Kidney tubule cell (primary cell): ENCODE results near the gene CREG2.

Source experiments
- DNase-seq: peaks from one replicate; pipeline ENCODE4 v3.0.0-alpha.2; 2018; ENCODE audit warnings: low spot score

CREG2 gene

DNA sequence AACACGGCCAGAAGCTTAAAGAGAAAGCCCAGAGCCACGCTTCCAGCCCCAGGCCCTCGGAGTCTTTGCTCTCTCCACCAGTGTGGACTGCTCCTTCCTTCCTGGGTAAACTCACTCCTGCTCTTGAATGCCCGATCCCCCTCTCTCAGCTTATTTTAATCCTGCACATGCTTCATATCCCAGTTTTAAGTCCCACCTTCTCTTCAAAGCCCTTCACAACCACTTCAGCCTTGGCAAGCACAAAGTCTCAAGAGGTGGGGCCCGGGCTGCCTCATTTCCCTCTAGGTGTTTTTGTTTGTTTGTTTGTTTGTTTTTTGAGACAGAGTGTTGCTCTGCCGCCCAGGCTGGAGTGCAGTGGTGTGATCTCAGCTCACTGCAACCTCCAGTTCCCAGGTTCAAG, 21.6 kb upstream of the CREG2 start:
- DNase-seq: no peak

DNA sequence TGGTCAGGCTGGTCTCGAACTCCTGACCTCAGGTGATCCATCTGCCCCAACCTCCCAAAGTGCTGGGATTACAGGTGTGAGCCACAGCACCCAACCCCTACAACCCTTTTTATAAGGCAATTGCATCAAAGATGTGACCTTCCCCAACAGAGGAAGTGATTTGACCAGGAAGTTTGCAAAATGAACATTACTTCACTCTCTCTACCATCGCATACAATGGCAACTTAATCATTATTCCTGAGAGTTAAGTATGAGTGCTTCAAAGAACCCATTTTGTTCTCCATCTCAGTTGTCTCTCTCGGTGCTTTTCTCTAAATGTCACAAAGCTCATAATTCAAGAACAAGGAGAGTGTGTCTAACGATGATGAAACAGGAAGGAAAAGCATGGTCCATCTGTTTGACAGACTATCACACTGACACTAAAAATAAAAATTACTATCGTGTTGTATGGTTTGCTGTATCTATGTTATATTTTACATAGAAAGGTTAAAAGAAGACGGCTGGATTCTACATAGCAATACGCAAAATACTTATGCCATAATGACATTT, 18.1 kb upstream of the CREG2 start:
- no peak for DNase-seq

GRCh38 chr2:101403745-101404144, 16.4 kb upstream of the CREG2 start:
- DNase-seq: no peak

DNA sequence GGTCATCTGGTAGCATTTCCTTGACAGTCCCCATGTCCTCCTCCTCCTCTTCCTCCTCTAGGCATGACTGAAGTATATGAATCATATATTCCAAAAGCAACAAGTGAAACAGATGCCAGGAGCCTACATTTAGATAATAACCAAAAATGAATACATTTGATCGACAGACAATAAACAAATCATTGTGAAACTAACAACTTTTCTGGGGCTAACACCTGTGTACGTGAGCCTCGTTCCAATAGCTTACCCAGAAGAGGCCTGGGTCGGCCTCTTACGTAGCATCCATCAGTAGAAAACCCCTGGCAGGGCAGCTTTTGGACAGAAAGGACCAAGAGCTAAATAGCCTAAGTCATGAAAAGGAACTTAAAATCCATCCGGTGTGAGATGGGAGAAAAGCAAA, 15.3 kb upstream of the CREG2 start:
- DNase-seq: no peak

GRCh38 chr2:101401906-101402305, 14.6 kb upstream of the CREG2 start:
- DNase-seq: no peak

DNA sequence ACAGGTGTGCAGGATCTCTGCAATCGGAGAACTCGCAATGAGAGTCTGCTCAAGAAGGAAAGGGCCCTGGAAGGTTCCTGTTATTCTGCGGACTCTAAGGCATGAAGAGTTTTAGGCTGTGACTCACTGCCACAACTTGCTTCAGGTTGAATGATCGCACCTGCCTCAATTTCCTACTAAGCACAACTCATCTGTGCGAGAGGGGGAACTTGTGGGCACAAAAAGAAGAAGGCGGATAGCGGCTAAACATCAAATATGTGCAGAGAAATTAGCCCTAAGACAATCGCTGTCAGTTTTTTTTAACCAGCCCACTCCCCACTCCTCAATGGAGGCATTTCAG, 14.0 kb upstream of the CREG2 start:
- DNase-seq: peak; percentile 70

DNA sequence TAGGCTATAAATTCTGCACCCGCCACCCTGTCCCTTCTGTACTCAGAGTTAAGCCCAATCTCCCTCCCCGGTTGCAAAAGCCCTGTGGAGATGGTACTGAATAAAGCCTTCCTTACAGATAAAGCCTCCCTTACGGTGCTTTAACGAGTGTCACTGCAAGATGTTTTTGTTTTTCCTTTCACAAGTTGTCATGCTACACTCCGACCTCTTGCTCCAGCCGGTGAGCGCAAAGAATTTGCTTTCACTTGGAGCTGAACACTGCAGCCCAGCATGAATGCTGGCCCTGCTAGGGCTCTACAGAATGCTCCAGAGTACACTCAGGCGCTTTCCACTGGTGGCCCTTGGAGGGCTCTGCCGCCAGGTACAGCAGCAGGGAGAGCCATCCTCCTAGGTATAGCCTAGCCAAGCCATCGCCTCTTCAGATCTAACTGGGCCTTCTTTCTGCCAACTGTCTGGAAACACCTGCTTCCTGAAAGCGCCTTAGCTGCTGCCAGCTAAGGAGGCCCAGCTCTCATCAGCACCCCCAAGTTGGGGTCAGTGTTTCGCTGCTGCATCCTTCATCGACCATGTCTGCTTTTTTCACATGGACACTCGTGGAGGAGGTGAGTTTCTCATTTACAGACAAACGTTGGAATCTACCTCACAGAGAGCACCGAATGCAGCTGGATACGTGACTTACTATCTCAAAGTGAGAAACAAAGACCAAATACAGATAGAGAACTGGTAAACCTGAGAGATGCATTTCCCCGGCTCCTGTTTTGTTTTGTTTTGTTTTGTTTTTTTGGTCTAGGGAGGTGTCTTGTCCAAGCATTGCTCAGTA, 13.4 kb upstream of the CREG2 start:
- peak; percentile 61 for DNase-seq

GRCh38 chr2:101400048-101400447, 12.7 kb upstream of the CREG2 start:
- DNase-seq: peak; percentile 99

GRCh38 chr2:101399021-101399799, 11.9 kb upstream of the CREG2 start:
- DNase-seq: peak; percentile 28

- no peak for DNase-seq
Measured at GRCh38 chr2:101398116-101398821, 11.0 kb upstream of the CREG2 start.

DNA sequence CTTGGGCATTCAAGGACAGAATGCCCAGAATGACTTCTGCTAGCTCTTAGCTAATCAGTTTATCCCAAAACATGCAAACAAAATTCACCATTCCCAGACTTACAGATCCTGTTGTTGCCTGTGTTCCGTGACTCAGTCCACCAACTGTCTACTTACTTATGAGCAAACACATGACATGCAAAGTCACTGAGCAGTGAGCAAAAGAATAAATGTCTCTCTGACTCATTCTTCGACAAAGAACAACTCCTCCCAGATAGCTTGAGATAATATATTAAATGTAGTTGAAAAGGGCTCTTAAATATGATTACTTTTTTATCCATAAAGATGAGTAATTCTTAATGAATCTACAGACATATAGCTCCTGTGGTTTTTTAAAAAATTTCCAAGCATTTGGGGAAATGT, 9.0 kb upstream of the CREG2 start:
- peak; percentile 91 for DNase-seq

DNA sequence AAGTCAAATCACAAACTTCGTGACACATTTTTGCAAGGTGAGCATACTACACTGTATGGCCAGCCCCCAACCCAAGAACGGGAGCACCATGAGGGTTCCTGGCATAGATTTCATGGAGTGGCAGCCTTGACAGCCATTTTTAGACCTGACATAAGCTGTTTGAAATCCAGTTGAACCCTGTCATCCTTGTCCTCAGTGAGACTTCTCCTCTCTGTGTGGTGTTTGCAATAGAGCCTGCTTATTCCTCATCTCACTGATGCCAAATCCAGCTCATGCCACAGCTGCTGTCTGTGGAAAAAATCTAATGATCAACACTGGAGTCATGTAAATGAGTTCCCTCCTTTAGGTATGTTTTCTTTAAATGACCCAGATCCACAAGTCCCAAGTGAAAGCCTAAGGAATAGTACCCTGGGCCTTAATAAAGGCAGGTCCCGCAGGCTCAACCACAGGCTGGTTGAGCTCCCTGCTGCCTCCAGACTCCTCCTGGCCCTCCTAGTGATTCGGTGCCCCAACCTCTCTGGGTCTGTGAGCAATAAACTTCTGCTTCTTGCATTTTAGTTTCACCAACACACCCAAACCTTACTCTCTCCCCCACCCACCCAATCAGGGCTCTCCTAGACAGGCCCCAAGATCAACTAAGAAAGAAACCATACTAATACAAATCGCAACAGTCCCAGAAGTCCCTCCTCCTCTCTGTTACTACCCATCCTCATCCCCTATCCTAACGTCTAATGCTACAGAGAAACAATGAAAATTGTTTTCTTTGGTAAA, 8.4 kb upstream of the CREG2 start:
- DNase-seq: no peak

DNA sequence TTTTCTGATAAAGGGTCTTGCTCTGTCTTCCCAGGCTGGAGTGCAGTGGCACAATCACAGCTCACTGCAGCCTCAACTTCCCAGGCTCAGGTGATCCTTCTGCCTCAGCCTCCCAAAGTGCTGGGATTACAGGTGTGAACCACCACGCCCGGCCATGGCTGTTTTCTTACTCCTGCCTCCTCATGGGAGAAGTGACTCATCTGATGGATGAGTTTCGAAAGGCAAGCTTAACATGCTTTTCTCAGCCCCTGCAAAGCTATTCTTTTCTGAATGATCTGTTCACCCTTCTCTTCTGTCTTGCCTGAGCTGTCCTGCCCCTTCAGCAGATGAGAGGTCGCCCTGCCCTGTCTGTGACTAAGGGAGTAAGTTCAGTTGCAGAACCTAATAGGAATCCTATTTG, 929 bp upstream of the CREG2 start:
- DNase-seq: peak; percentile 71

- DNase-seq: no peak
Measured at GRCh38 chr2:101386599-101387150, 628 bp downstream of the CREG2 start.

- no peak for DNase-seq
Measured at GRCh38 chr2:101383016-101383541, 4.2 kb downstream of the CREG2 start.

DNA sequence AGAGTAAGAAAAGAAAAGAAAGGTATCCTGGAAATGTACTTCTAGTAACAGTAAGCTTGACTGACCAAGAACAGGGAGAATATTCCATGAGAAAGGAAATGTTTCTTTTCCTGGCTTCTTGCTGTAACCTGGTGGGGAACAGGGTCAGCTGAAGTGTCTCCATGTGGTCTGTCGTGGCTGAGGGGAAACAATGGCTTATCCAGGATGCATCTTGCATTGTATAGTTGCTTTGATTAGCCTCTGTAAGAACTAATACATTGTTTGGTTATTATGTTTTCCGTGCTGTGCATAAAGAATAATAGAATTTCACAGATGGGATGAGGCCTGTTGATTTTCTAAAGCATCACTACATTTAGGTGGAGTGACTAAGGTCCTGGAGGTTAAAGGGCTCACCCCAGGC, 4.9 kb downstream of the CREG2 start:
- no peak for DNase-seq

GRCh38 chr2:101380376-101380775, 6.9 kb downstream of the CREG2 start:
- peak; percentile 52 for DNase-seq

GRCh38 chr2:101379091-101379490, 8.2 kb downstream of the CREG2 start:
- no peak for DNase-seq

DNA sequence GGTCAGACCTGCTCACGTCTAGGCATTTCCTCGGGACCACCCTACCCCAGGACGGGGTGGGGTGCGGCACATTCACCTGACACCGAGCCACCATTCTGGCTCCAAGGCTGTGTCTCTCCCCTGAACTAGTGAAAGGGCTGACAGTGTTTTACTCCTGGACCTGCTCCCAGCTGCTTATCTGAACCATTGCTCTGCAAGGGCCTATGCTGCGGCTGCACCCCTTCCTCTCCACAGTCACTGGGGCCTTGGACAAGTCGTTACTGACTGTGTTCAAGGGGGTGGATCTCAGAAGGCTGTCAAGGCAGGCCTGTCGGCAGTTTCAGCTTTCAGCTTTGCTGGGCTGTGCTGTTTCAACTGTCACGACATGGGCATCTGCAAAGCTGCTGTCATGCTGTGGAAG, 11.7 kb downstream of the CREG2 start:
- DNase-seq: no peak

DNA sequence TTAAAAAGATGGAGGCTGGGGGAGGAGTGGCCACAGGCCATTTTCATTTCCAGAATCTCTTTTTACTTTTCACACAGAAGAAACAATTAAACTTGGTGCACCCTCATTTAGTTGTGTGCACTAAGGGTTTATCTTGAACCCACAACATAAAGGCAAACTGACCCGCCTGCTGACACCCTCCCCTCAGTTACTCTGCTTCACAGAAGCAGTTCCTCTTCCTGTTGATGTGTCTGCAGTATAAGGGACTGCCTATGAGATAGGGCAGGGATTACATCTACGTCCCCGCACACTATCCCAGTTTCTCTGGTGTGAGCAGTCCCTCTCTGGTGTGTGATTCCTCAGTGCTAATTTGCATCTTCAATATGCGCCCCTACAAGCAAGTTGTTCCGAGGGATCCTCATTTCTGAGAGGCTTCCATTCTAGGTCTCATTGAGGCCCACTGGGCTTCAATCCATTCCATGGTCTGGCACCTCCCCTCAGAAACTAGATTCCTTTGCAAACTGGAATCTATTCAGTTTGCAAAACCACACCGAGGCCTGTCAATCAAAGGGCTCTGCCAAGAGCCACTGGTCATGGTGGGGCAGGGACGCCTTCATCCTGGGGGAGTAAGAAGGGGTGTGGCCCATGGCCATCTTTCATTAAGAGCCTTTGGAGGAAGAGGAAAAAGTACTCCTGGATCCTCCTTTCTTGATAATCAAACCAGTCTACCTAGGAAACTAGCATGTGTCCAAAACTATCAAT, 12.3 kb downstream of the CREG2 start:
- DNase-seq: no peak

GRCh38 chr2:101372792-101373191, 14.5 kb downstream of the CREG2 start:
- DNase-seq: no peak
